Chondrocyte (in vitro differentiated cells): ENCODE measurements around the gene NRXN3. TPM values are rescaled to one million over a fixed set of nuclear protein-coding genes. Genes with fewer than 3 reads are reported as not detected.

Source experiments
- DNase-seq: peaks from one replicate; pipeline ENCODE4 v3.0.0; 2021; ENCODE audit warnings: mixed read lengths, low spot score
- H3K27ac Mint-ChIP-seq: one replicate; pipeline ENCODE4 v1.8.0; 2021; ENCODE audit warnings: mild to moderate bottlenecking, moderate library complexity, mixed read lengths; ENCODE audit not compliant: unreplicated experiment
- H3K27me3 Mint-ChIP-seq: 2 replicates; pipeline ENCODE4 v1.8.0; 2021; ENCODE audit warnings: low read depth, mixed read lengths
- H3K36me3 Mint-ChIP-seq: 2 replicates; pipeline ENCODE4 v1.8.0; 2021; ENCODE audit warnings: low read depth, mixed read lengths
- H3K4me1 Mint-ChIP-seq: 2 replicates; pipeline ENCODE4 v1.8.0; 2021; ENCODE audit warnings: low read depth, mild to moderate bottlenecking, mixed read lengths
- H3K4me3 Mint-ChIP-seq: one replicate; pipeline ENCODE4 v1.8.0; 2021; ENCODE audit warnings: mild to moderate bottlenecking, moderate library complexity, mixed read lengths; ENCODE audit not compliant: unreplicated experiment
- H3K9me3 Mint-ChIP-seq: 2 replicates; pipeline ENCODE4 v1.8.0; 2021; ENCODE audit warnings: low read depth, mixed read lengths
- total RNA-seq: library from RNA; stranded (reverse); gene quantifications from 3 replicates; pipeline ENCODE4 v1.2.1, GENCODE V29; 2021
- TF ChIP-seq, protein P1 (sequence below): fragments of 200-600 bp; sonication (generic); IDR thresholded peaks from 2 replicates; pipeline ENCODE4 v1.5.0; 2021; ENCODE audit warnings: antibody characterized with exemption, mild to moderate bottlenecking, moderate library complexity

Gene NRXN3
- total RNA-seq, 1 donor from 2014 or later: 7.9 TPM

GRCh38 chr14:79278286-79278797 is 1108.2 kb downstream of the NRXN3 start:
- Mint-ChIP-seq H3K4me1 (peaks cover 41% of the 10 kb centered on the region), H3K27ac (no peak overlapping the region), H3K36me3 (no peaks in the 10 kb centered on the region), H3K27me3 (peaks cover 25% of the 10 kb centered on the region), H3K9me3 (no peaks in the 10 kb centered on the region), H3K4me3 (peak overlapping the region; percentile 96)
- peak; percentile 78 for DNase-seq
- TF ChIP-seq, protein P1, sequence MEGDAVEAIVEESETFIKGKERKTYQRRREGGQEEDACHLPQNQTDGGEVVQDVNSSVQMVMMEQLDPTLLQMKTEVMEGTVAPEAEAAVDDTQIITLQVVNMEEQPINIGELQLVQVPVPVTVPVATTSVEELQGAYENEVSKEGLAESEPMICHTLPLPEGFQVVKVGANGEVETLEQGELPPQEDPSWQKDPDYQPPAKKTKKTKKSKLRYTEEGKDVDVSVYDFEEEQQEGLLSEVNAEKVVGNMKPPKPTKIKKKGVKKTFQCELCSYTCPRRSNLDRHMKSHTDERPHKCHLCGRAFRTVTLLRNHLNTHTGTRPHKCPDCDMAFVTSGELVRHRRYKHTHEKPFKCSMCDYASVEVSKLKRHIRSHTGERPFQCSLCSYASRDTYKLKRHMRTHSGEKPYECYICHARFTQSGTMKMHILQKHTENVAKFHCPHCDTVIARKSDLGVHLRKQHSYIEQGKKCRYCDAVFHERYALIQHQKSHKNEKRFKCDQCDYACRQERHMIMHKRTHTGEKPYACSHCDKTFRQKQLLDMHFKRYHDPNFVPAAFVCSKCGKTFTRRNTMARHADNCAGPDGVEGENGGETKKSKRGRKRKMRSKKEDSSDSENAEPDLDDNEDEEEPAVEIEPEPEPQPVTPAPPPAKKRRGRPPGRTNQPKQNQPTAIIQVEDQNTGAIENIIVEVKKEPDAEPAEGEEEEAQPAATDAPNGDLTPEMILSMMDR: no peak

- peak overlapping the region; percentile 96 for H3K4me3 Mint-ChIP-seq
- no peaks in the 10 kb centered on the region for H3K36me3 Mint-ChIP-seq
- peaks cover 41% of the 10 kb centered on the region for H3K4me1 Mint-ChIP-seq
- peak overlapping the region; percentile 79 for H3K27ac Mint-ChIP-seq
- peaks cover 23% of the 10 kb centered on the region for H3K27me3 Mint-ChIP-seq
- DNase-seq: peak; percentile 92
- TF ChIP-seq, protein P1: no peak
- H3K9me3 Mint-ChIP-seq: no peaks in the 10 kb centered on the region
These were observed 1108.8 kb downstream of the NRXN3 start for GRCh38 chr14:79278798-79279644.

DNA sequence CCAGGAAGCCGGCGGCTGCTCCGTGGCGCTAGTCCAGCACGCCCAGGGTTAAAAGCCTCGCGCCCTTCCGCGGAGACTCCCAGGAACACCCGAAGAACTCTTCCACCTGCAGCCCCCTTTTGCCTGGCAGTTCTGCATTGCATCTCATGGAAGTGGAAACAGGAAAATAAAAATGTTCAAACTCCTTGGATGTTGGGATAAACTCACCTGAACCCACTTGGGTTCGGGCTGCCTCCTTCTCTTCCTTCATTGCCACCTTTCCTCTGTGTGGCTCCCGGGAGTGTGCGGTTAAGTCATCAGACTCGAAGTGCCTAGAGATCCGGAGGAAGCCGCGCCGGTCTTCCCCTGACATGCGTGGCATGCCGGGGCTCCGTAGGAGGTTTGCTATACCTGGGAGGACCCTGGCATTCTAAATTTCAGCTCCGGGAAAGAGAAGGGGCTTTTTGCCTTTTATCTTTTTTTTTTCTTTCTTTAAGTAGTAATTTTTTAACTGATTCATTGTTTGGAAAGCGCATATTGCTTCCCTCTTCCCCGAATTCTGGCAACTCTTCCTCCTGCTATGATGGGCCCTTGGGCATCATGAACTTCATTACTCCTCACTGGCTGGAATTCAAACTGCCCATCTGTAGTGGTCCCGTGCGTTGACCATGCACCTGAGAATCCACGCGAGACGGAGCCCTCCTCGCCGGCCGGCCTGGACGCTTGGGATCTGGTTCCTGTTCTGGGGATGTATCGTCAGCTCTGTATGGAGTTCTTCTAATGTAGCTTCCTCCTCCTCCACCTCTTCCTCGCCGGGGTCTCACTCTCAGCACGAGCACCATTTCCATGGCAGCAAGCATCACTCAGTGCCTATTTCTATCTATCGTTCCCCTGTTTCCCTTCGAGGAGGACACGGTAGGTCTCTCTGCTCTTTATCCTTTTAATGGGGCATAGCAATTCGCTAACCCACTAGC is 1109.7 kb downstream of the NRXN3 start:
- no peak for DNase-seq
- peaks cover 23% of the 10 kb centered on the region for H3K27me3 Mint-ChIP-seq
- H3K4me3 Mint-ChIP-seq: peak overlapping the region; percentile 96
- peaks cover 41% of the 10 kb centered on the region for H3K4me1 Mint-ChIP-seq
- peak overlapping the region; percentile 79 for H3K27ac Mint-ChIP-seq
- TF ChIP-seq, protein P1: no peak
- H3K9me3 Mint-ChIP-seq: no peaks in the 10 kb centered on the region
- no peaks in the 10 kb centered on the region for H3K36me3 Mint-ChIP-seq

DNA sequence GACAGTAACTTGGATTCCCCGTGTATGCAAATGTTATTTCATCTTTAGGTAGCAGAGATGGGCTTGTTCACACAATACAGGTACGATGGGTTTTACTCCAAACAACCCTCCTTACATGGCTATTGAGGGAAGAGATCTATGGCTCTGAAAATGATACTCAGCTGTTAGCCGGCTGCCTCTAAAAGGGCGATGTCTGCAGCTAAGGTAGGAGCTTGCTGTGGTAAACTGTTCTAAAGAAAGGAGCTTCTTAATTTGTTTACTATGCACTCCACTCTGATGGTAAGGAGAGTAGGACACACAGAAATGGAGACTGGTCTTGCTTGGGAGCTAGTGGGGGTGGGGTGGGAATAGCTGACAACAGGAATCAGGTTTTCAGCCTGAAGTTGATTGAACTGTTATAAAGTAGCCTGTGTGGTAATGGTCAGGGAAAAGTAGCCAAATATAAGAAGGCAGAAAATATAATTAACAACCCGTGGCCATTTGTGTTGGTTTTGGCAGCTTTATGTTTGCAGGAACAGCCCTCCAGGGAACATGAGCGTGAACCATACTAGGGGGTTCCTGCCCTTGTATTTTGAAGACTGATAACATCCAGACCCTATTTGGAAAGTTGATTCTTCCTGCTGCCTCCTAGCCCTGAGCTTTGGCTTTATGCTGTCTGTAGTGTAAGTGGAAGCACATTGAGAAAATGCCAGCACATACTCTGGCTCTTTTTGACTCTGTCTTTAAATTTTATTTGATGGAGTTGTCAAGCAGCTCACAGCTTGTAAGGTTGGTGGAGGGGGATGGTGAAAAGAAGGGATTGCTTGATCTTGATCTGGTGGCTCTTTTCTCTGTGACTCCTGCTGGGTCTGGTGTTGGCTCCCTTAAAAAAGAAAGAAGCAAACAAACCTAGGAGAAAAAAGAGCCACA is 1111.3 kb downstream of the NRXN3 start:
- TF ChIP-seq, protein P1: no peak
- no peaks in the 10 kb centered on the region for H3K9me3 Mint-ChIP-seq
- no peaks in the 10 kb centered on the region for H3K36me3 Mint-ChIP-seq
- H3K4me3 Mint-ChIP-seq: peak overlapping the region; percentile 40
- H3K4me1 Mint-ChIP-seq: peaks cover 41% of the 10 kb centered on the region
- DNase-seq: no peak
- H3K27me3 Mint-ChIP-seq: peaks cover 18% of the 10 kb centered on the region
- no peak overlapping the region for H3K27ac Mint-ChIP-seq
